ENCODE data around the gene STK32C. TPM values are rescaled to one million over a fixed set of nuclear protein-coding genes. Genes with fewer than 3 reads are reported as not detected.

STK32C gene
- total and polyA plus RNA-seq, 10 of the 15 experiments (the other 5 are each of a cell fraction or from before 2014, with no cell fraction given), result 1.5 to 18.1 (median 6.4) TPM

- no peak for TF ChIP-seq BCLAF1 (IDR thresholded peaks at IDR 0.05)
- TF ChIP-seq PAX8 (IDR thresholded peaks at IDR 0.05), result no peak
Measured at GRCh38 chr10:132290631-132291030, 17.1 kb downstream of the STK32C start (continued).

GRCh38 chr10:132289439-132289838 lies 18.3 kb downstream of the STK32C start:
- CTCF ChIA-PET, result no interaction called here
- 73% methylated on average over 2 of the region's 2 CpGs for WGBS (ENCODE audit: insufficient coverage, insufficient replicate concordance, low lambda C conversion rate, missing lambda C conversion rate)
- FAIRE-seq, result no peak
- no TSS peak for BruUV-seq (replicated peaks)
- Histone ChIP-seq H3K4me1 (ENCODE audit: control insufficient read depth, insufficient read depth, low read length) (no peaks in the 10 kb centered on the region), H3K79me2 (ENCODE audit: control insufficient read depth, insufficient read depth, low read length) (no peaks in the 10 kb centered on the region), H3K4me2 (ENCODE audit: control insufficient read depth, insufficient read depth) (no peak overlapping the region), H3K4me3 (no peak overlapping the region), H3K27me3 (replicated peaks in 1 of 2; ENCODE audit: control insufficient read depth in 2 of 2, insufficient read depth in 2 of 2, low read length in 1 of 2) (no peaks in the 10 kb centered on the region), H2AFZ (ENCODE audit: control insufficient read depth, low read depth, low read length) (no peak overlapping the region), H4K20me1 (ENCODE audit: control insufficient read depth, insufficient read depth) (no peaks in the 10 kb centered on the region), H3K36me3 (ENCODE audit: control insufficient read depth in 2 of 2, insufficient read depth in 2 of 2, low read length in 1 of 2) (no peaks in the 10 kb centered on the region), H3K27ac (ENCODE audit: control insufficient read depth, insufficient read depth) (no peak overlapping the region), H3K9ac (ENCODE audit: control insufficient read depth, insufficient read depth, low read length) (no peak overlapping the region), H3K9me3 (replicated peaks; ENCODE audit: control insufficient read depth, insufficient read depth, low read length) (no peaks in the 10 kb centered on the region)
- RAD21 ChIA-PET (ENCODE audit: unreplicated experiment), result no interaction called here
- no peak for DNase-seq (ENCODE audit: low read depth, low spot score)
- SMC1A ChIA-PET (ENCODE audit: uncharacterized antibody, unreplicated experiment), result no interaction called here
- intact Hi-C loops (cut with micrococcal nuclease; ENCODE audit: unreplicated experiment) (no loop called here), in situ Hi-C loops (cut with MboI) (no loop called here)
- POLR2A ChIA-PET, result no interaction called here
- ATAC-seq, result no peak
- TF ChIP-seq SIX5 (IDR thresholded peaks at IDR 0.05; ENCODE audit: low read depth, low read length, severe bottlenecking) (no peak), NFXL1 (IDR thresholded peaks at IDR 0.05; ENCODE audit: borderline replicate concordance) (no peak), ZNF384 (IDR thresholded peaks at IDR 0.05; ENCODE audit: borderline replicate concordance, low read depth, low read length) (no peak), NFIC (IDR thresholded peaks at IDR 0.05; ENCODE audit: low read depth, low read length) (no peak), IKZF1 (conservative IDR thresholded peaks at IDR 0.05) (no peak), CBFB (IDR thresholded peaks at IDR 0.05; ENCODE audit: low read depth) (no peak), CUX1 (IDR thresholded peaks at IDR 0.05; ENCODE audit: insufficient replicate concordance, low read depth, low read length) (no peak), NKRF (conservative IDR thresholded peaks at IDR 0.05) (no peak), JUNB (IDR thresholded peaks at IDR 0.05) (no peak), ATF7 (IDR thresholded peaks at IDR 0.05; ENCODE audit: low read depth) (no peak)

Data from GM12878 (cell line).